KMS-11 (cell line): ENCODE measurements around the gene FYCO1.

ENCODE experiments used
- H2AFZ ChIP-seq: fragments of 200-600 bp; sonication (generic); 2 replicates; pipeline ENCODE4 v1.6.1; 2016; ENCODE audit warnings: antibody characterized with exemption, mixed run types, low read depth
- H3K27ac ChIP-seq: fragments of 200-600 bp; sonication (generic); 2 replicates; pipeline ENCODE4 v1.6.1; 2016; ENCODE audit warnings: mild to moderate bottlenecking, mixed run types
- H3K27me3 ChIP-seq: fragments of 200-600 bp; sonication (generic); 2 replicates; pipeline ENCODE4 v1.6.1; 2017; ENCODE audit warnings: mild to moderate bottlenecking, low read depth, mixed run types, moderate library complexity; ENCODE audit not compliant: insufficient read depth
- H3K36me3 ChIP-seq: fragments of 200-600 bp; sonication (generic); 2 replicates; pipeline ENCODE4 v1.6.1; 2017; ENCODE audit warnings: mild to moderate bottlenecking, mixed run types; ENCODE audit not compliant: insufficient read depth
- H3K4me1 ChIP-seq: fragments of 200-600 bp; sonication (generic); 2 replicates; pipeline ENCODE4 v1.6.1; 2016; ENCODE audit warnings: mild to moderate bottlenecking, low read depth, mixed run types; ENCODE audit not compliant: poor library complexity, severe bottlenecking
- H3K4me2 ChIP-seq: fragments of 200-600 bp; sonication (generic); 2 replicates; pipeline ENCODE4 v1.7.0; 2016; ENCODE audit warnings: mild to moderate bottlenecking, mixed run types
- H3K4me3 ChIP-seq: fragments of 200-600 bp; sonication (generic); IDR thresholded peaks from 2 replicates; pipeline ENCODE4 v1.6.1; 2017; ENCODE audit warnings: low read depth, low read length, mixed read lengths; ENCODE audit not compliant: insufficient read depth
- H3K79me2 ChIP-seq: fragments of 200-600 bp; sonication (generic); 2 replicates; pipeline ENCODE4 v1.6.1; 2016; ENCODE audit warnings: low read depth, mixed run types; ENCODE audit not compliant: insufficient read depth
- H3K9ac ChIP-seq: fragments of 200-600 bp; sonication (generic); 2 replicates; pipeline ENCODE4 v1.6.1; 2016; ENCODE audit warnings: mild to moderate bottlenecking, mixed run types
- H4K20me1 ChIP-seq: fragments of 200-600 bp; sonication (generic); 2 replicates; pipeline ENCODE4 v1.6.1; 2016; ENCODE audit warnings: mild to moderate bottlenecking, mixed run types; ENCODE audit not compliant: insufficient read depth
- TF ChIP-seq, protein P1 (sequence below): fragments of 200-600 bp; sonication (generic); conservative IDR thresholded peaks from 2 replicates; pipeline ENCODE4 v1.6.1; 2017; ENCODE audit warnings: low read depth, mild to moderate bottlenecking, antibody characterized with exemption, low read length, moderate library complexity, mixed read lengths

FYCO1 gene

DNA sequence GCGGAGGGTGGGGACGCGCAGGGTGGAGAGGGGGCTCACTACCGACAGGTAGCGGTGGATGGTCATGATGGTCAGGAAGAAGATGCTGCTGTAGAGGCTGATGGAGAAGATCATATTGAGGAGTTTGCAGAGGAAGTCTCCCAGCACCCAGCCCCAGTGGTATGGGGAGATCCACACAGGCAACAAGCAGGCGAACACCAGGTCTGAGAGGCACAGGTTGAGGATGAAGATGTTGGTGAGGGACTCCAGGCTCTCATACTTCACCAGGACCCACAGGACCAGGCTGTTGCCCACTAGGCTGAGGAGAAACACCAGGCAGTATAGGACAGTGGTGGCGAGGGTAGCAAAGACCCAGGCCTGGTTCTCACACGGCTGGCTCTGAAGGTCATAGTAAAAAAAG, 25.9 kb upstream of the FYCO1 start:
- Histone ChIP-seq H3K4me3 (no peak overlapping the region), H3K4me1 (no peaks in the 10 kb centered on the region), H4K20me1 (no peaks in the 10 kb centered on the region), H3K27ac (no peak overlapping the region), H3K27me3 (no peaks in the 10 kb centered on the region), H3K36me3 (no peaks in the 10 kb centered on the region), H3K4me2 (no peak overlapping the region), H3K9ac (no peak overlapping the region), H3K79me2 (no peaks in the 10 kb centered on the region), H2AFZ (no peak overlapping the region)
- TF ChIP-seq, protein P1, sequence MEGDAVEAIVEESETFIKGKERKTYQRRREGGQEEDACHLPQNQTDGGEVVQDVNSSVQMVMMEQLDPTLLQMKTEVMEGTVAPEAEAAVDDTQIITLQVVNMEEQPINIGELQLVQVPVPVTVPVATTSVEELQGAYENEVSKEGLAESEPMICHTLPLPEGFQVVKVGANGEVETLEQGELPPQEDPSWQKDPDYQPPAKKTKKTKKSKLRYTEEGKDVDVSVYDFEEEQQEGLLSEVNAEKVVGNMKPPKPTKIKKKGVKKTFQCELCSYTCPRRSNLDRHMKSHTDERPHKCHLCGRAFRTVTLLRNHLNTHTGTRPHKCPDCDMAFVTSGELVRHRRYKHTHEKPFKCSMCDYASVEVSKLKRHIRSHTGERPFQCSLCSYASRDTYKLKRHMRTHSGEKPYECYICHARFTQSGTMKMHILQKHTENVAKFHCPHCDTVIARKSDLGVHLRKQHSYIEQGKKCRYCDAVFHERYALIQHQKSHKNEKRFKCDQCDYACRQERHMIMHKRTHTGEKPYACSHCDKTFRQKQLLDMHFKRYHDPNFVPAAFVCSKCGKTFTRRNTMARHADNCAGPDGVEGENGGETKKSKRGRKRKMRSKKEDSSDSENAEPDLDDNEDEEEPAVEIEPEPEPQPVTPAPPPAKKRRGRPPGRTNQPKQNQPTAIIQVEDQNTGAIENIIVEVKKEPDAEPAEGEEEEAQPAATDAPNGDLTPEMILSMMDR = no peak

DNA sequence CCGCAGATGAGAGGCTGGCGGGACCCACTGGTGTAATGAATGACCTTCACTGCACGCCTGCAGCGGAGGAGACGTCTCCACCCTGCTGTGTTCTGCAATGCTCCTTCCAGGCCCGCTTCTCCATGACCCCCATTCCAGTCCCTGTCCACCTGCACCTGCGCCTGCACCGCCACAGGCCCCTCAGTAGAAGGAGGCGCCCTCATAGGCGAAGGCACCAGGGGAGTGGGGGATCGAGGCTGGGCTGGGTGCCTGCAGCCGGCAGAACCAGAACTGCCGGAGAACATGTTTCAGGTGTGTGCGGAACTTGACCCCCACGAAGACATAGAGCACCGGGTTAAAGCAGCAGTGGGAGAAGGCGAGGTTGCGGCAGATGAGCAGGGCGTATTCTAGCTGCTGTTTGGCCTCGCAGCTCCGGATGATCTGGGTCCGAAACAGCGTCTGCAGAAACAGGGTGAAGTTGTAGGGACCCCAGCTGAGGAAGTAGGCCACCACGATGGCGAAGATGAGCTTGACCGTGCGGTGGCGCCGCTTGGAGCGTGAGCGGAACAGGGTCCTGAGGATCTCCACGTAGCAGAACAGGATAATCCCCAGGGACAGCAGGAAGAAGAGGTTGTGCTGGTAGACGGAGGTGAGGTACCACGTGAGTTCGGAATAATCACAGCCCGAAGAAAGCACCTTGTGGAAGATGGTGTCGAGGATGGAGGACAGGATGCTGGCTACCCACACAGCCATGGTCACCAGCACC, 25.3 kb upstream of the FYCO1 start:
- TF ChIP-seq, protein P1 = no peak
- Histone ChIP-seq H3K27ac (no peak overlapping the region), H4K20me1 (no peaks in the 10 kb centered on the region), H3K4me2 (no peak overlapping the region), H3K4me3 (no peak overlapping the region), H2AFZ (no peak overlapping the region), H3K4me1 (no peaks in the 10 kb centered on the region), H3K27me3 (no peaks in the 10 kb centered on the region), H3K79me2 (no peaks in the 10 kb centered on the region), H3K9ac (no peak overlapping the region), H3K36me3 (no peaks in the 10 kb centered on the region)

DNA sequence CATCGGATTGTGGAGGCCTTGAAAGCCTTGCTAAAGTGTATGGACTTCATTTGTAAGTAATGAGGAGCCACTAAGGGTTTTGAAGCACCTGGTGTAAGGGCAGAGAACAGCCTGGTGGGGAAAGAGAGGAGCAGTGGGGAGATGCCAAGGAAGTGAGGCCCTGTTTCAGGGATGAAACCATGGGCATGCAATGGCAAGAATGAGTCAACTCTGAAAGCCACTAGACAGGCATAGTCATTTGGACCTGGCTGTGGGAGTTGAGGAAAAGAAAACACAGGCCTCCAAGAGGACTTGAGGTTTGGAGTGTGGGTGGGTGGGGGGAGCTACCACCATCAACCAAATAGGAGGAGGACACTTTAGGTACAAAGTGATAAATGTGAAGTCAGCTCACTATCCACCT, 24.1 kb upstream of the FYCO1 start:
- H2AFZ ChIP-seq = no peak overlapping the region
- TF ChIP-seq, protein P1 = no peak

DNA sequence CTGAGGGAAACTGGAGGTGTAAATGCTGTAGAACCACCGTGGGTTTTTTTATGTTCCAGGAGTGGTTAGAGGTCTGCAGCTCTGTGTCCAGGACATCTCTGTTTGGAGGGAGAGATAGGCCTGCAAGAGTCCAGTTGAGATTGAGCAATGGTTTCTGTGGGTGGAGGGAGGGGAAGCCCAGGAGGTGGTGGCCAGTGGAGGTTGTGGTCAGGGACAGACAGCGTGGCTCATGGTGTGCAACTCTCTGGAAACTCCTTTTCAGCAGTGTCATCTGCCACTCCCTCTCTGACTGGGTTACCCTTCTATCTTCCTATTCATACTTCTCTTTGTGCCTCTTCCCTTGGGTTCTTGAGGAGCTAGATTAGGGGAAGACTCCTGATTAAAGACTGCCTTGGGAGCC, 22.1 kb upstream of the FYCO1 start:
- H3K79me2 ChIP-seq = no peaks in the 10 kb centered on the region
- no peak overlapping the region for H3K4me3 ChIP-seq
- no peak overlapping the region for H3K4me2 ChIP-seq
- no peaks in the 10 kb centered on the region for H3K27me3 ChIP-seq
- H3K36me3 ChIP-seq = no peaks in the 10 kb centered on the region
- H2AFZ ChIP-seq = no peak overlapping the region
- TF ChIP-seq, protein P1 = no peak
- no peak overlapping the region for H3K27ac ChIP-seq
- no peaks in the 10 kb centered on the region for H3K4me1 ChIP-seq
- H3K9ac ChIP-seq = no peak overlapping the region
- no peaks in the 10 kb centered on the region for H4K20me1 ChIP-seq

More for the DNA sequence above, 24.1 kb upstream of the FYCO1 start:
- no peak overlapping the region for H3K4me2 ChIP-seq
- no peak overlapping the region for H3K4me3 ChIP-seq
- H4K20me1 ChIP-seq = no peaks in the 10 kb centered on the region
- no peak overlapping the region for H3K27ac ChIP-seq
- no peak overlapping the region for H3K9ac ChIP-seq
- no peaks in the 10 kb centered on the region for H3K4me1 ChIP-seq
- no peaks in the 10 kb centered on the region for H3K27me3 ChIP-seq
- no peaks in the 10 kb centered on the region for H3K79me2 ChIP-seq
- H3K36me3 ChIP-seq = no peaks in the 10 kb centered on the region
